KOPT-K1 (cell line): Measurements from ENCODE around the gene FDPS.

ENCODE experiments used
- H3K27ac ChIP-seq: fragments of 200-600 bp; sonication (generic); 2 replicates; pipeline ENCODE4 v1.5.1; 2016; ENCODE audit warnings: antibody characterized with exemption, mild to moderate bottlenecking, low read depth, low read length; ENCODE audit not compliant: poor library complexity, severe bottlenecking
- H3K36me3 ChIP-seq: fragments of 200-600 bp; sonication (generic); 2 replicates; pipeline ENCODE4 v1.5.1; 2017; ENCODE audit warnings: antibody characterized with exemption, mild to moderate bottlenecking, low read length, moderate library complexity; ENCODE audit not compliant: insufficient read depth
- H3K9me3 ChIP-seq: fragments of 200-600 bp; sonication (generic); 2 replicates; pipeline ENCODE4 v1.5.1; 2017; ENCODE audit warnings: antibody characterized with exemption, low read length, mild to moderate bottlenecking; ENCODE audit not compliant: insufficient read depth, poor library complexity, severe bottlenecking

Gene FDPS

DNA sequence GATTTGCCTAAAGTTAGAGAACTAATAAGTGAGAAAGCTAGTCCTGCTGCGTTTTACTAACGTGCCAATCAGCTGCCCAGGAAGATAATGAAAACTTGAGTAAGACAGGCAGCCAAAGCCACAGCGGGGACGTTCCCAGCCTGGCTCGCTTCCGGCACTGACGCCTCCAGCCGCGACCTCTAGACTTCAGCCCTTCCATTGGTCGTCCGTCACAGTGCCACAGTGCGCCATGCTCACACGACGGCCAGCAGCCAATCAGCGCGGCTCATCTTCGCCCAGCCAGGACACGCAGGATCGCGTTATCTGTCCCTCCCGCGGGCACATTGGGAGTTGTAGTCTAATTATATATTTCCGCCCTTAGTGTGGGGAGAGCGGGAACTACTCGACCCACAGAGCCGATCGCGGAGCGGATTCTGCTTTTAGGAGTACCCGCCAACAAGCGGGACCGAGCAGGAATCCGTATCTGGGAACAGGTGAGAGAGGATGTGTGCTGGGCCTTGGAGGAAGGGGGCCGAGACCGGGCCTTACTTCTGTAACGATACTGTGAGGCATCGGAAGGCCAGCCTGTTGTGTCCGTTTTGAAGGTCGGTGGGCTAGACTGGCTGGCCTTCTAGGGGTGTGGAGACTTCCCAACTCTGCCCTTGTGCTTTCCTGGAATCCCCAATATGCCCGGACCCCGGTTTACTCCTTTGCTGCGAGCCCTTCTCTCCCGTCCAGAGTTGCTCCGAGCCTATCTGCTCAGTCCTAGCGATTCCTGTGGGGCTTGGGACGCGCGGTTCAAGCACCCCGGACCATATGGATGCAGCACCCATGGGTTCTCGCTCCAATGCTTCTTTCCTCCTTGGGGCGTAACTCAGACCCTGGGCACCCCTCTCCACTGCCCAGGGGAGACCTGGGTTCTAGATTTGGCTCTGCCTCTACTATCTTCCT, at the start of gene FDPS:
Gene FDPS (plus strand): TSS at position 374 of the 930 bp plus-strand sequence. CDS start 924 bp downstream, outside the sequence.
- no peaks in the 10 kb centered on the region for H3K9me3 ChIP-seq
- peaks cover 35% of the 10 kb centered on the region for H3K36me3 ChIP-seq
- H3K27ac ChIP-seq: peak within 1 kb of the TSS; percentile 96

DNA sequence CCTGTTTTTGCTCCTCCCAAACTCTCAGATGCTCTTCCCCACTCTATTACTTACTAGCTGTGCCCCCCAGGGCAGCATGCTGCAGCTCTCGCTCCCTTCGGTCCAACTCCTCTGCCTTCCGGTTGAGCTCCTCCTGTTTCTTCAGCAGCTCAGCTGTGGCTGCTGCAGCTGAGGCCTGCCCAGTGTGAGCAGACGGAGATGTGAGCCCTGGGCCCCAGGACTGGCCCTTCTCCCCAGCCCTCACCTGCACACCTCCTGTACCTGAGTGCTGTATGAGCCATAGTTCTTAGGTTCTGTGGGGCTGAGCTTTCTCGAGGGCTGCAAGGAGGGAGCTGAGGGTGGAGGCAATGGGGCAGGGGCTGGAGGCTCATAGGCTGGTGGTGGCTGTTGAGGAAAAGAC, 48.4 kb upstream of the FDPS start:
- H3K27ac ChIP-seq: no peak overlapping the region
- H3K36me3 ChIP-seq: peaks cover 78% of the 10 kb centered on the region
- H3K9me3 ChIP-seq: no peaks in the 10 kb centered on the region

DNA sequence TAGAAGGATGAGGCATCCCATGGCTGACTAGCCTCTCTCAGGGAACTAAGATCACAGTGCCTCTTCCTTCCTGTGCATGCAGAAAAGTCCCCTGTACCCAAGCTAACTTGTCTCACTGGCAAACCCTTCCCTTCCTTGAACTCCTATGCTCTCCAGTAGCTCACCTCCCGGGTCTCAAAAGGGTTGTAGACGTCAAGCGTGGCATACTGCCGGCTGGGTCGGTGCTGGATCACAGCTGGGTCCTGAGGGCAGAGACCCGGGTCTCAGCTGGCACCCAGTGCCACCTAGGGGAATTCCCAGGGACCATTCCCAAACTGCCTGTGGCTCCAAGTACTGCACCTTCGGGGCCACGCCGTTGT, 47.2 kb upstream of the FDPS start:
- H3K27ac ChIP-seq: peak overlapping the region; percentile 78
- peaks cover 80% of the 10 kb centered on the region for H3K36me3 ChIP-seq
- H3K9me3 ChIP-seq: no peaks in the 10 kb centered on the region

DNA sequence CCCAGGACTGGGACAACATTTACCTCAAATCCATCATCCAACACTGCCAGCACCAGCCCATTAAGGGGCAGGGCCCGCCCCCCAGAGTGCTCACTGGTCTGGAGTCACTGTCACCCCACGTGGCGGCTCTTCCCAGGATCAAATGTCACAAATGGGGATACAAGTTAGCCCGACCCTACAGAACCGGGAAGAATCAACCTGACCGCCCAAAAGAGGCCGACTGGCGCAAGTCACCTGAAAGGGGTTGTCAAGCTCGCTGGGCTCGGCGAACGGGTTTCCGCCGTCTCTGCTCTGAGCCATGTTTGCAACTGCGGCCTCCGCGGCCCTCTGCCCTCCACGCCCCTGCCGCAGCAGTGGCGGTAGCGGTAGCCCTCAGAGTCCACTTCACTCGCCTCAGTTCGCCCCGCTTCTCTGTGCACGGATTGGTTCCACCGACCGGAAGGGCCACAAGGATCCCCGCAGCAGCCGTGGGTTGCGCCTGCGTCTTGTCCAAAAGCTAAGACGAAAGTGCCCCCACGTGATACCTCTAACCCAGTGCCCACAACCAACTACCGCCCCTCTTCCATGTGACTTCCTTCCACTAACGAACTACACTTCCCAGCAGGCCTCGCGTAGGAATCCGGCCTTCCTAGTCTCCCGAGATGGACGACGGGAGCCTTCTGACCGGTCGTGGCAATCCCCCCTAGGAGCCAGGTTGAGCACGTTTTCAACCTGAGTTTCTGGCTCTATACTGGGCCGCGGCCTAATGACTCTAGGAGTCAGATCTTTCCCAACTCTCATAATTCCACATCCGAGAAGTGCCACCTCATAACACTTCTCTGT, 46.6 kb upstream of the FDPS start, which contains the start of gene SCAMP3:
Gene SCAMP3 (minus strand): TSS at position 509 of the 822 bp plus-strand sequence. CDS start 209 bp downstream, at position 300.
- Histone ChIP-seq H3K36me3 (peaks cover 80% of the 10 kb centered on the region), H3K27ac (peak within 1 kb of the TSS; percentile 78), H3K9me3 (no peaks in the 10 kb centered on the region)

DNA sequence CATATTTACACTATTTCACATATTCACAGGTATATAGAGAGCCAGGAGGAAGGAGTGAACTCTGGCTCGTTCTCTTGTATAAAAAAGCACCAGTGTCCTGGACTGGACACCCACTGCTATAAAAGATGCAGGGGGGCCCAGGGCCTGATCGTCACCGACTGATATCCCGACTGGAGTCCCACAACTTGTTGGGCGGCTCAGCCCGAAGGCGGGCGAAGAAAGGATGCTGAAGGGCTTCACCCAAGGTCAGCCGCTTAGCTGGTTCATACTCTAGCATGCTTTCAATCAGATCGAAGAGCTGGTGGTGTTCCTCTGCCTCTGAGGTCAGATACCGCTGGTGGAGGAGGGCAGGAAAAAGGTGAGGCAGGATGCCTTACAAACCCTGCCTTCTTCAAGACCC, 45.6 kb upstream of the FDPS start:
- peaks cover 83% of the 10 kb centered on the region for H3K36me3 ChIP-seq
- H3K27ac ChIP-seq: no peak overlapping the region
- H3K9me3 ChIP-seq: no peaks in the 10 kb centered on the region

DNA sequence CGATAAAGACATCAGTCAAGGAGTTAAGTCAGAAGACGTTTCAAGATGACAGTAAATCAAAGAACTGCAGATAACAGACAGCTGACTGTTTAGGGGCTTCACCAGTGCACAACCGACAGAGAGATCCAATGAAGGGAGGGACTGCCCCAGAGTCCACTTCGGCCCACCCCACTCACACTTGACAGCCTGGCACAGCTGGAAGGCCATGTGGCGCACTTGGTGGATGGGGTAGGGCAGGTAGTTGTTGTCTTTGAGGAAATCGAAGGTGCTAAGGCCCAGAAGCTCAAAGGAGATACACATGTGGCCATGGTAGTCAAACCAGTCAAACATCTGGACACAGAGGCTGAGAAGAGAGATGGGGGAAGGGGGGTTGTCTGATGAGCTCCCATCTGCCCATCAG, 42.1 kb upstream of the FDPS start:
- Histone ChIP-seq H3K27ac (no peak overlapping the region), H3K9me3 (no peaks in the 10 kb centered on the region), H3K36me3 (peaks cover 92% of the 10 kb centered on the region)

DNA sequence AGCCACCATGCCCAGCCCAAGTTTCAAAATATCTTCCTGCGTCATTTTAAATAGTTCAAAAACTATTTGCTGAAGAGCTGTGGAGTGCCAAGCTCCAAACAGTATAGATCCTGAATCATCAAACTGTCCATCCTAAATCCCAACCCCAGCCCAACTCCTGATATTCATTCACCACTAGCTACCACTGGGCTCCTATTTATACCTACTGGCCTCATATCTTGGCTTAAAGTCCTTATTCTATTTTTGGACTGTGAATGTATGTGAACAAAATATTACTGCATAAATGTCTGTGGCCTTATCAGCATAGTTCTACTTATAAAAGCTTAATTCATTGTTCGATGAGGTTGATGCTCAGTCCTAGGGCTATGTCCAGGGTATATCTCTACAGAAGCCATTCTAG, 41.3 kb upstream of the FDPS start:
- Histone ChIP-seq H3K27ac (no peak overlapping the region), H3K9me3 (no peaks in the 10 kb centered on the region), H3K36me3 (peaks cover 97% of the 10 kb centered on the region)

DNA sequence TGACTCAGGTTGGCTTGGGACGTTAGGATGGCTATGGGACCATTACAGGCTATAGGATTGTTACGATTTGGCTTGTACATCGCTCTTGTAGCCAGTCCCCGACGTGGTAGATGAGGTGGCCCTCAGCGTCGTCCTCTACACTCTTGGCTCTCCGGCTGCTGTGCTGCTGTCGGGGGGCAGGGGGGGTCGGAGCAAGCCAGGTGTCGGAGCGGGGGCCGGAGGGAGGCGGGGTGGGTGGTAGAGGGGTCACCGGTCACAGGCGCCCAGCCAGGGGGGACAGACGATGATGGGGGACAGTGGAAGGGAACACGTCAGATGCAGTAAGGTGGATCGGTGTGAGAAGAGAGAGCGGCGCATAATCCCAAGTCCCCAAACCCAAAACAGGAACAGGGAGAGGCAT, 40.0 kb upstream of the FDPS start:
- Histone ChIP-seq H3K9me3 (no peaks in the 10 kb centered on the region), H3K27ac (no peak overlapping the region), H3K36me3 (peaks cover 84% of the 10 kb centered on the region)

DNA sequence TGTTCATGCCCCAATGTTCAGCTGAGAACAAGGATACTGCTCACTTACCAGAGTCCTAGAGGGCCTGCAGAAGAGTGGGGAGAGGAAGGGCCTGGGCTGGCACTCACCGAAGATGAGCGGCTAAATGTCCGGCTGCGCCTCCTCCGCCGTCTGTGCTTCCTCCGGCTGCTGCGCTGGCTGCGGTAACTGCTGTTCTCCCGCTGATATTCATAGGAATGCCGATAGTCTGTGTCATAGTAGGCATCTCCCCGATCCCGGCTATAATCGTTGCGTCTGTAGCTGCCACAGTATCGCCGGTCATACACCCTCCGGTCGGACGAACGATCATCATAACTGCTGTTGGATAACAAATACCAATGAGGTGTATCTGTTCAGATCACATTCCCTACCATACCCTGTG, 39.3 kb upstream of the FDPS start:
- peaks cover 77% of the 10 kb centered on the region for H3K36me3 ChIP-seq
- no peaks in the 10 kb centered on the region for H3K9me3 ChIP-seq
- no peak overlapping the region for H3K27ac ChIP-seq

DNA sequence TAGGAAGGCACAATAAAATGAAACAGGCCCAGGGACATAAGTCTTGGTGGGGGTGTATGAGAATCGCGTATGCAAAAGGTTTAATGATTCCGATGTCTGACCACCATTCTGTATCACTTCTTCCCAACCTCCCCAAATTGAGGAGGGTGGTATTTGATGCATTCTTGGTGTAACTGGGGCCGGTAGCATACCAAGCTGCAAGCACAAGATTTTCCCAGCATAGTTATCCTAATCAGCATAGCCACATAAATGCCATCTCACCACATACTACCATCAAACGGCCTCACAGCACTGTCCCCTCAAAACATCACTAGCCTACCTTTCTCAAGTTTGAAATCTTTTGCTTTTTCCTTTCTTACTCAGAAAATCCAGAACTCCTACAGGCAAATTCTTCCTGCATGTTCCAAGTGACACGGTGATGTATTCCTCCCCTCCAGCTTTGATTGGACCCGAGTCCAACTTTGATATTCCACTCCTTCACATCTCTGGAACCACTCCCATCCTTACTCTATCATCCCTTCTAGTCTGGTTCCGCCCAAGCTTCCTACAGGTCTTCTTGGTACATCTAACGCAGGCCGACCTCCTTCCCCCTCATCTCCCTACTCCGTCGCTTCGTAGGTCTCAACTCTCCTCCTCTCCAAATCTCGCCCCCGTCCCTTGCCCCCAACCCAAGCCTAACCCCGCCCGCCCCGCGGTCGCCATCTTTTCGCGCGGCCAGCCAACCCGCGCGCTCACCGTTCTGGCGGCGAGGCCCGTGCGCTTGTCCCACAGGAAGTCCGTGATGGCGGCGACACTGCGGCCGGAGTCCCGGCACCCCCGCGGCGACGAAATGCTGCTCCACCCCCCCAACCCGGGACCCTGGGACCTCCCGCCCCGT, 36.0 kb upstream of the FDPS start:
- Histone ChIP-seq H3K27ac (peak overlapping the region; percentile 78), H3K9me3 (no peaks in the 10 kb centered on the region)

DNA sequence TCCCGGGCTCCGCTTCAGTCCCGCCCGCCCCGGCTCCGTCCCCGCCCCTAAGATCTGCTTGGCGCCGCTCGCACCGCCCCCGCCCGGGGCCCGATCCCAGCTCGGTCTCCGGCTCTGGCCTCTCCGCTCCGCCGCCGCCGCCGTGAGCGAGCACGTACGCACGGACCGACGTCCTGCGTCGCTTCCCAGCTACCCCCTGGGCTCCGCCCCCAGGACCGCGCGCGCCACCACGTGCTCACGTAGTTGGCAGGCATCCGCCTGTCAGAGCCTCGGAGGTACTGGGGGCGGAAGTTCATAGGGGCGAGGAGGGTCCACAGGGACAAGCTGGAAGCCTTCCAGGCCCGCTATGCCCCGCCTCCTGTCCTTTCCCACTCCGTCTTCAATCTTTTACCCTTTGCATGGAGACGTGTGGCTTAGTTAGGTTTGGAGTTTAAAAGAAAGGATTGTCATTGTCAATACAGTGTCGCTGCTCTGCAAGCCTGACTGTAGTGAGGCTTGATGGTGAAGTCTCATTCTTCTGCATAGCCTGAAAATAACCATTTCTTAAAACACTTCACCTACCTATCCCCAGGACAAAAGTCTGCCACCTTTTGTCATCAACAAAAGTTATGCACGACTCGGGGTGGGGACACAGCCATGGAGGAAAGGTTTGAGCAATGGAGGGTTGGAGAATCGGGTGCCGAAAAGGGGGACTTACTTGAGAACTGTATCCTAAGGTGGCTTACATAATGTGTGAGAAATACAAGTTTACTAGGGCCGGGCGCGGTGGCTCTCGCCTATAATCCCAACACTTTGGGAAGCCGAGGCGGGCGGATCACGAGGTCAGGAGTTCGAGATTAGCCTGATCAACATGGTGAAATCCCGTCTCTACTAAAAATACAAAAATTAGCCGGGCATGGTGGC, 35.1 kb upstream of the FDPS start, which contains the start of gene CLK2:
Gene CLK2 (minus strand): TSS at position 162 of the 903 bp plus-strand sequence. CDS start 2,527 bp downstream, outside the sequence.
- Histone ChIP-seq H3K27ac (peak within 1 kb of the TSS; percentile 78), H3K9me3 (no peaks in the 10 kb centered on the region), H3K36me3 (peaks cover 34% of the 10 kb centered on the region)

More for the DNA sequence above, 36.0 kb upstream of the FDPS start:
- peaks cover 43% of the 10 kb centered on the region for H3K36me3 ChIP-seq

DNA sequence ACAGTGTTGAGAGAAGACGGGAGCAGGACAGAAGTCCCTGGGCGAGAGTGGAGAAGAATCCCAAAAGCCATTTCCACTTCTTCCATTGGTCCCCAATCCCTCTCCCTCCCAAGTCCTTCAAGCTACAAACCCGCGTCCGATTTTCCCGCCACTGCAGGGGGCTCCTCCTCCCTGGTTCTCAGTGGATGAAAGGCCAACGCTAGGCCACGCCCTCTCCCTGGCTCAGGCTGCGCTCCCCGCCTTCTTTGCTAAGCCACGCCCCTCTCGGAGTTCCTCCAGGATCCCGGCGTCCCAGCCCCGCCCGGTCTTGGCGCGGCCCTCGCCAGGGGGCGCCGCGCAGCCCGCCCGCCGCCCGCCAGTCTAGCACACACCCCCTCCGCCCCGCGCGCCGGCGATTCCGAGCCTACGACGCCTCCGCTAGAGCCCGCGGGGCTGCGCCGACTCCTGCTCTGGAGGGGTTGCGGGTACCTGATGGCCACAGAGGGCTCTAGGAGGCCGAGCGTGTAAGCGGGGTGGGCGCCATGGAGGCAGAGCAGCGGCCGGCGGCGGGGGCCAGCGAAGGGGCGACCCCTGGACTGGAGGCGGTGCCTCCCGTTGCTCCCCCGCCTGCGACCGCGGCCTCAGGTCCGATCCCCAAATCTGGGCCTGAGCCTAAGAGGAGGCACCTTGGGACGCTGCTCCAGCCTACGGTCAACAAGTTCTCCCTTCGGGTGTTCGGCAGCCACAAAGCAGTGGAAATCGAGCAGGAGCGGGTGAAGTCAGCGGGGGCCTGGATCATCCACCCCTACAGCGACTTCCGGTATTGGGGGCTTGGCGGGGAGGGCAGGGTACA, 31.4 kb upstream of the FDPS start, which contains the start of gene HCN3:
Gene HCN3 (plus strand): TSS at position 394 of the 832 bp plus-strand sequence. CDS start 128 bp downstream, at position 522.
- peak within 1 kb of the TSS; percentile 21 for H3K27ac ChIP-seq
- no peaks in the 10 kb centered on the region for H3K9me3 ChIP-seq
- no peaks in the 10 kb centered on the region for H3K36me3 ChIP-seq
